GM12891 (cell line): ENCODE data around the gene NLRP1.
A peak's percentile ranks its signal among the peaks of the same experiment; 100 is the strongest.

Source experiments
- DNase-seq: peaks from one replicate; pipeline ENCODE4 v3.0.0; 2011; ENCODE audit warnings: low spot score; ENCODE audit not compliant: insufficient read length
- FAIRE-seq: peaks from 2 replicates; lab custom pipeline; 2011; peaks lifted over from hg19 to GRCh38; lab: Jason Lieb, UNC
- PAX5 ChIP-seq: IDR thresholded peaks from 2 replicates; pipeline ENCODE4 v1.6.1; 2011; ENCODE audit warnings: low read length, moderate library complexity, mild to moderate bottlenecking; ENCODE audit not compliant: insufficient read depth, severe bottlenecking
- POLR2A ChIP-seq: IDR thresholded peaks from 2 replicates; pipeline ENCODE4 v1.6.1; 2011; ENCODE audit warnings: low read depth, low read length, control low read depth
- POLR2AphosphoS5 ChIP-seq: IDR thresholded peaks from 2 replicates; pipeline ENCODE4 v1.6.1; 2011; ENCODE audit warnings: low read depth, low read length, control low read depth
- POU2F2 ChIP-seq: IDR thresholded peaks from 2 replicates; pipeline ENCODE4 v1.6.1; 2011; ENCODE audit warnings: low read depth, mild to moderate bottlenecking, control low read depth, low read length, moderate library complexity
- SPI1 ChIP-seq: IDR thresholded peaks from 2 replicates; pipeline ENCODE4 v1.6.1; 2011; ENCODE audit warnings: low read depth, low read length, control low read depth
- TAF1 ChIP-seq: IDR thresholded peaks from 2 replicates; pipeline ENCODE4 v1.6.1; 2011; ENCODE audit warnings: low read depth, low read length, control low read depth

Gene NLRP1

DNA sequence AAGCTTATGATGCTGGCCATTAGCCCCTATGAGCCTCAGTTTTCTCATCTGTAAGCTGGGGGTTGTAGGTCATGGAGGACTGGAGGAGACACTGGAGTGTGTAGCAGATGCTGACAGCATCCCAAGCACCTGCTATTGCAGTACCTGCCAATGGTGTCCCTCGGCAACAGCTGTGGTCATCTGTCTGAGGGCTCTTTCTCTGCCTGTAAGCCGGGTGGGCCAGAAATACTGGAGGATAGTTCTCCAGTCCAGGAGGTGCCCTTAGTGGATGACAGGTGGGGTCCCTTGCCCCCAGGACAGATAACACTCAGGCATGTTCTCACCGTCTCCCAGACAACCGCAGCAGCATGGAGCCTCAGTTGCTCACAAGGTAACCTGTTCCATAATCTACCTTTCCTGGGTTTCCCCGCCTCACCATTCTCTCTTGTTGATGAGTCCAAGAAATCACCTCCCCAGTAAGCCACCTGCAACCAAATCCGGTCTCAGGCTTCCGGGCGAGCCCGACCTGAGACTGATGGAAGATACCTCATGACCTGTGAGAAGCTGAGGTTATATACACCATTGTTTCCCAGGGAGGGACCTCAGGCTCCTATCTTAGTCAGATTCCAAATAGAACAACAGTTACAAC lies 23.8 kb downstream of the NLRP1 start:
- TF ChIP-seq POU2F2 (no peak), PAX5 (no peak), SPI1 (no peak), POLR2A (no peak), TAF1 (no peak), POLR2AphosphoS5 (no peak)
- DNase-seq = no peak
- no peak for FAIRE-seq

DNA sequence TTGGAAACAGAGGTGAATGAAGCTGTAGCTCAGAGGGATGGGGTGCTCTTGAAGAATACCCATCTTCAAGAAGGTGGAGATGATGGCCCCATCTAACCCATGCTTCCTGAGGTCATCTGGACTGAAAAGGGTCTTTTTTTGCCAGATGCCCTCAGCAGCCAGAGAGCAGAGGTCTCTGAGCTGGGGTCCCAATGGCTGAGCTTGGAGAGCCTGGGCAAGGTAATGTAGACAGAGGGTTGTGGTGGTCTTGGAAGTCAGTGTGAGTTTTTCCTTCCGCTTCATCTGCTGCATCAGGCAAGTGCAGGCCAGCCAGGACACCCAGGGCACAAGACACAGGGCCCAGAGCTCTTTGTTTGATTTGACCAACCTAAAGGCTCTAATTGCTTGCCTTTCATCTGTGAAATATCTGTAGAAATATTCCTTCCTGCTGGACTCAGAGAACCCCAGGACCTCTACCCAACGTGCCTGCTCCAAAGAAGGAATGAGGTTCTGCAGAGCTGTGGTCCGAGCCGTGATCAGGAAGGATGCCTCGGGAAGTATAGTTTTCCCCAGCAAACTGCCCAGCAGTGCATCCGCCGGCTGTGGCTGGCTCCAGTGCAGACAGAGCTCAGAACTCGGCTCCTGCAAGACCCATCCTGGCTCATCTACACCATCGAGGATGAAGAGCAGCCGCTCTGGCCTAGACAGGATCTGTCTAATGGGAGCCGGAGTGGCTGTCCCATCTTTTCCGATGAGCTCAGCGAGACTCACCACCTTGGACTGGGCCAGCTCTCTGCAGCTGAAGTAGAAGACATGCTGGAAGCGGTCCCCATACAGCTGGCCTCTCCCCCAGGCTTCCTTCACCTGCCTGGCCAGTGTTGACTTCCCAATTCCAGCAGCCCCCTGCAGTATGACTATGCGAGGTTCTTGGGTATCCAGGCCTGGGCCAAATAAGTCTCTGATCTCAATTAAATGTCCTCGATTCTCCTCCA lies 25.2 kb downstream of the NLRP1 start:
- TF ChIP-seq SPI1 (no peak), TAF1 (no peak), POLR2A (no peak), POLR2AphosphoS5 (no peak), PAX5 (no peak), POU2F2 (no peak)
- FAIRE-seq (no peak), DNase-seq (no peak)

DNA sequence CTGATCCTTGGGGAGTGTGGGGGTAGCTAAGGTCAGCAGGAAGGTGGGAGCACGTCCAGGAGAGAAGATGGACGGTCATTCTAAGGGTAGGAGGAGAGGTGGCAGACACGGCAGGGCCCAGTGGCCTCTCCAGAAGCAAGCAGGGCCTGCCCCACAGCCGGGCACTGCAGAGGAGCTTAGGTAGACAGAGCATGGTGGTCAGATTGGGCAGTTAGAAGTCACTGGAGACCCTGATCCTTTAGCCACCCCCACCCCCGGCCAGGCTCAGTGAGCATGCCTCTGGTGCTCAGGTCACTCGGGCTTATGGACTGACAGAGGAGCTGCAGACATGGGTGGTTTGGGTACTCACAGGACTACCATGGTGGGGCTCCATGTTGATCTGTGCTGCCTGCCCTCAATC lies 26.3 kb downstream of the NLRP1 start:
- FAIRE-seq = no peak
- TF ChIP-seq POLR2AphosphoS5 (no peak), SPI1 (no peak), POLR2A (no peak)

DNA sequence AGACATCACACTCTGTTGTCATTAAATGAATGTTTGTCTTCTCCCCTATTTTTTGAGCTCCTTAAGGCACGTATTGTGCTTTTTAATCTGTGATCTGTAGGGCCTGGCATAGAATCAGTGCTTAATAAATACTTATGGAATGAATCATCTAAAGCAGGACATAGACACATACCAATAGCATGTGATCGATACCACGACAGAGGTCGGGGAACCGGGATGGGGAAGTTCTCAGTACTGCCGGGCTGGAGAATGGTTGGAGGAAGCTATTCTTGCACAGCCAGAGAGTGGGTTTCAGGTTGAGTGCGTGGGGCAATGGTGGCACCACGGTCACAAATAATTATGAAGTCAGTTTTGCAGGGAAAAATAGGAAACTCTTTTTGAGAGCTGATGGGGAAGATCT lies 26.8 kb downstream of the NLRP1 start:
- no peak for FAIRE-seq

More for the DNA sequence above, 26.3 kb downstream of the NLRP1 start:
- DNase-seq = no peak

DNA sequence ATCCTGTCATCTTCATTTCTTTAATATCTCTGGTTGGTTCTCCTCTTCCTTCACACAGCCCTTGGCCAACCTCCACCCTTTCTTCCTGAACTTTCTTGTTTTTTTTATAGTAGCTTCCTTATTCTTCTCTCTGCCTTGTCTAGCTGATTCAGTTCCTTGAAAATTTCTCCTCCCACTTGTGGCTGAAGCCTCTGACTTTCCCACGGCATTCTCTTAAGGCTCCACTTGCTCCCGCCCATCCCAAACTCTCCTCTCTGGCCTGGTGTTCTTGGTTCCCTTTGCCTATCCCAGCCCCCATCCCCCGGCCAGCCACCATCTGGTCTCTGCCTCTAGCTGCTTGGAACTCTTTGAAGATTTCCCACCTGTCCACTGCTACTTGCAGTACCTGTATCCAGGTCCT lies 29.1 kb downstream of the NLRP1 start:
- no peak for DNase-seq
- no peak for FAIRE-seq
- TF ChIP-seq POLR2AphosphoS5 (no peak), TAF1 (no peak)

More for the DNA sequence above, 26.8 kb downstream of the NLRP1 start:
- TF ChIP-seq POLR2A = no peak
- DNase-seq = no peak

DNA sequence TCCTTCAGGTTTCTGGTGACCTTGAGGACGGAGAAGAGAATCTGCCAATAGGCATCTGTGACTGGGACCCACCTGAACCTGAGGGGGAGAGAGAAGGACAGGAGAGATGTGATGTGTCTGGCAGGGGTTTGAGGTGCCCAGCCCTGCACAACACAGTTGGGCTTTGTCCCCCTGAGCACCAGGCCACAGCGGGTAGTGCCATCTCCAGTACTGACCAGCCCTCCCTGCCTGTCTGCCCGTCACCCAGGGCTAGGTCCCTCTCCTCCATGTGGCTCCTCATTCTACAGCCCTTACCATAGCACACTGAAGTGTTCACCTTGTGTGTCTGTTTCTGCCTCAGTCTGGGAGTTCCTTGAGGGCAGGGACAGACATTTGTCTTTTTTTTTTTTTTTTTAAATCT lies 30.8 kb downstream of the NLRP1 start:
- no peak for DNase-seq
- FAIRE-seq = no peak
- TF ChIP-seq POLR2AphosphoS5 (no peak), POLR2A (no peak), TAF1 (no peak)

DNA sequence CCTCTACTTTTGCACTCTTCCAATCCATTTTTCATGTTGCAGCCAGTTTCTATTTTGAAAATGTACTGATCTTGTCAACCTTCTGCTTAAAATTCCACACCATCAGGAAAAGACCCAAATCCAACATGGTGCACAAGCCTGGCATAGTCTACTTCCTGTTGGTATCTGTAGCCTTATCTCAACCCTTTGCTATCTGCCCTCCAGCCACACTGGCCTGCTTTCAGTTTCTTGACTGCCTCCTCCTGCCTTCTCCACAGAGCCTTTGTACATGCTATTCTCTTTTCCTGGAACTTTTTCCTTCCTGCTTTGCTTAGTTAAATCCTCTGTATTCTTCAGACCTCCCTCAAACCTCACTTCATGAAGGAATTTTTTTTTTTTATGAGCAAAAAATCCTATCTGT lies 31.5 kb downstream of the NLRP1 start:
- FAIRE-seq (no peak), DNase-seq (no peak)
- TF ChIP-seq POLR2AphosphoS5 (no peak), POU2F2 (no peak), PAX5 (no peak), TAF1 (no peak), SPI1 (no peak), POLR2A (no peak)

DNA sequence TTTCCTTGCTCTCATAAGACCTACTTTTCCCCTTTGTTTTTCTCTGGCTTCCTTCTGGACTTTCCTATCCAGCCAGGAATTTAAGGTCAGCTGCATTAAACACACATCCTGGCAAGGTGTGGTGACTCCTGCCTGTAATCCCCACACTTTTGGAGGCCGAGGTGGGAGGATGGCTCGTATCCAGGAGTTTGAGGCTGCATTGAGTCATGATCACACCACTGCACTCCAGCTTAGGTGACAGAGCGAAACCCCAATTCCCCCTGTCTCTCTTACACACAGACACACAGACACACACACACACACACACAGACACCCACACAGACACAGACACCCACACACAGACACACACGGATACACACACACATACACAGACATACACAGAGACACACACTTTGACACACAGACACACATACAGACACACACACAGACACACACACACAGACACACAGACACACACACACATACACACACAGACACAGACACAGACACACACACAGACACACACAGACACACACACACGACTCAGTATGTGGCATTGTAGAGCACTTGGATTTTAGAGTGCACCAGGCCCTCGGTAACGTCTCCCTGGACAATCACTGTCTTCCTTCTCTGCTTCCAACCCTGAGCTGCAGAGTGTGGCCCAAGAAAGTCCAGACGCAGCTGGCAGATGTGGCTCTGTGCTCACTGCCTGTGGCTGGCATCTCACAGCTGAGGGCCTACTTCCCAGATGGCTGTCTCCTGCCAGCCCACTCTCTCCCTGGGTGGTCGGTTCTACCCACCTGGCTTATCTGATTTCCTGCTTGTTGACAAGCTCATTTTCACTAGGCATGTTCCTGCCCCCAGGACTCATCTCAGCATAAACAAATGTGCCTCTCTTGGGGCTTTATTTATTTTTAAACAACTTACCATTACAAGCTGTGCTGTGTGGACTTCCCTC lies 39.0 kb downstream of the NLRP1 start:
- DNase-seq = no peak
- FAIRE-seq = peak; percentile 68
- TF ChIP-seq POU2F2 (no peak), SPI1 (no peak), TAF1 (no peak), POLR2A (no peak), PAX5 (no peak), POLR2AphosphoS5 (no peak)

DNA sequence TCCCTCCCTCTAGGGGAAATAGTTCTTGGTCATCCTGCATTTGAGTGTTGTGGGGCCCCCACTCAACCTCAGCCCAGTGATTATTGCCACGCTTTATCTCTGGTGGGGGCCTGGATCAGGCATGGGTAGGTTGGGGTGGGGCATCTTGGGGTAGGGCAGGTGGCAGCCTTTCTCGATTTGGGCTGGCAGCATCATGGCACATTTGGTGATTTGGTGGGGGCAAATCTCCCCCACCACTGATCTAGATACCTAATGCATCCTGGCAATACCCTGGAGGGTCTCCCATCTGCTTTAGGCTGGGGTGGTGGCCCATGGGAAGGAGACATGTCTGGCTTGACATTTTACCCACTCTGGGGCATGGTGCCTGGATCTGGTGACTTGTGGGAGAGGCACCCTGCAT lies 40.2 kb downstream of the NLRP1 start:
- TF ChIP-seq TAF1 (no peak), POLR2AphosphoS5 (no peak), POLR2A (no peak), SPI1 (no peak), POU2F2 (no peak), PAX5 (no peak)
- DNase-seq (no peak), FAIRE-seq (no peak)
